Measurements from ENCODE around the gene ZC3HAV1.
"Not testable (repeated sequence)": the region's sequence is repeated elsewhere in the genome, so short reads cannot be mapped to it uniquely, and the experiment has no call there.

The ZC3HAV1 gene

DNA sequence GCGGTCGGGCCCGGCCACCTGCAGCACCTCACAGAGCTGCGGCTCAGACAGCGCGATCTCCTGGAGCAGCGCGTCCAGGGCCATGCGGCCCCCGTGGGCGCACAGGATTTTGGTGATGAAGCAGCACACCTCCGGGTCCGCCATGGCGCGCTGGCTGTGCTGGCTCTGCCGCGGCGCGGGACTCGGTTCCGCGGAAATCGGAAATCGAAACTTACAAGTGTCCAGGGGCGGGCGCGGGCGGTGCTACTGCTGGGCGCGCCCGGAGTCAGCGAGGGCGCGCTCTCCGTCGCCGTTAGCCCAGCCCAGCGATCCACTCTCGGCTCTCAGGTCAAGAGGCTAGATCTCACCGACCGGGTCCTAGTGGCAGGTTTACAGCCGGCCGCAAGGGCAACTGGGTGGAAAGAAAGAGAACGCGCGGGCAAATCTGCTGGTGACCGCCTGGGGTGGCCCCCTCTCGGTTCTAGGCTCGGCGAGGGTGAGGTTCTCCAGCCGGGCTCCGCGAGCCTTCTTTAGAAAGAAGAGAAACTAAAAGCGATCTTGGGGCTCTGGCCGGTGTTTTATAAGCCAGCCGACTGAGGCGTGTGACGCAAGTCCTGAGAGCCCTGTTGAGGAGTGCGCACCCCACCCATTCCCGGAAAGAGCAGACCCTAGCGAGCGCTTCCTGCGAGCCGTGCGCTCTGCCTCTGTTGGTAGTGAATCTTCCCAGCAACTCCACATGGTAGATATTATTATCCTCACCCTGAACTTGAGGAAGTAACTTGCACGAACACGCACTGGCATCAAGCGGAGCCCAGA lies at the start of gene ZC3HAV1:
TSS of gene ZC3HAV1 (minus strand) at position 533 of the 795 bp plus-strand sequence. CDS start at position 144, 389 bp downstream.
- H3K27ac ChIP-seq (ENCODE audit: low read depth, low read length): peak within 1 kb of the TSS; percentile 95
- H3K9ac ChIP-seq (ENCODE audit: low read length): peak within 1 kb of the TSS; percentile 81
- H3K4me3 ChIP-seq (ENCODE audit: low read length): peak within 1 kb of the TSS; percentile 97
- no peaks in the 10 kb centered on the region for H3K27me3 ChIP-seq (ENCODE audit: control insufficient read depth, insufficient read depth, low read length)
- no peaks in the 10 kb centered on the region for H3K36me3 ChIP-seq (ENCODE audit: control insufficient read depth, insufficient read depth, low read length)
- H3K4me1 ChIP-seq (ENCODE audit: control insufficient read depth, insufficient read depth, low read length): peaks cover 3% of the 10 kb centered on the region

DNA sequence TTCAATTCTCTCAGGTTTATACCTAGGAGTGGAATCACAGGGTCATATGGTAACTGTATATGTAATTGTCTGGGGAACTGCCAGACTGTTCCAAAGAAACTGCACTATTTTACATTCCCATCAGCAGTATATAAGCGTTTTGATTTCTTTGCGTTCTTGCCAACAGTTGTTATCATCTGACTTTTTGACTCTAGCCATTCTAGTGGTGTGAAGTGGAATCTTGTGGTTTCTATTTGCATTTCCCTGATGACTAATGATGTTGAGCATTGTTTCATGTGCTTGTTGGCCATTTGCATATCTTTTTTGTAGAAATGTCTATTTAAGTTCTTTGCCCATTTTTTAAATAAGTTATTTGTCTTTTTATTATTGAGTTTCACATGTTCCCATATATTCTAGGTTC lies 44.3 kb upstream of the ZC3HAV1 start:
- Histone ChIP-seq H3K4me1 (ENCODE audit: control insufficient read depth, insufficient read depth, low read length) (no peaks in the 10 kb centered on the region), H3K36me3 (ENCODE audit: control insufficient read depth, insufficient read depth, low read length) (no peaks in the 10 kb centered on the region), H3K9ac (ENCODE audit: low read length) (no peak overlapping the region), H3K27ac (ENCODE audit: low read depth, low read length) (no peak overlapping the region), H3K4me3 (ENCODE audit: low read length) (no peak overlapping the region), H3K27me3 (ENCODE audit: control insufficient read depth, insufficient read depth, low read length) (no peaks in the 10 kb centered on the region)

DNA sequence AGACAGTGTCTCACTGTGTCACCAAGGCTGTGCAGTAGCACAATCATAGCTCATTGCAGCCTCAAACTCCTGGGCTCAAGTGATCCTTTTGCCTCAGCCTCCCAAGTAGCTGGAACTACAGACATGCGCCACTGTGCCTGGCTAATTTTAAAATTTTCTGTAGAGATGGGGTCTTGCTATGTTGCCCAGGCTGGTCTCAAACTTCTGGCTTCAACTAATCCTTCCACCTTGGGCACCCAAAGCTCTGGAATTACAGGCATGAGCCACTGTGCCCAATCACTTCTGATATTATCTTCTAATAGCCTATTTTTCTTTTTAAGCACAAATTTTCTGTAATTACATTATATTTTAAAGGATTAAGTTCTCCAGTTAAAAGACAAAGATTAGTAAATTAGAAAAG lies 42.6 kb upstream of the ZC3HAV1 start:
- Histone ChIP-seq H3K4me3 (ENCODE audit: low read length) (no peak overlapping the region), H3K4me1 (ENCODE audit: control insufficient read depth, insufficient read depth, low read length) (no peaks in the 10 kb centered on the region), H3K27ac (ENCODE audit: low read depth, low read length) (no peak overlapping the region), H3K36me3 (ENCODE audit: control insufficient read depth, insufficient read depth, low read length) (no peaks in the 10 kb centered on the region), H3K9ac (ENCODE audit: low read length) (no peak overlapping the region), H3K27me3 (ENCODE audit: control insufficient read depth, insufficient read depth, low read length) (no peaks in the 10 kb centered on the region)

DNA sequence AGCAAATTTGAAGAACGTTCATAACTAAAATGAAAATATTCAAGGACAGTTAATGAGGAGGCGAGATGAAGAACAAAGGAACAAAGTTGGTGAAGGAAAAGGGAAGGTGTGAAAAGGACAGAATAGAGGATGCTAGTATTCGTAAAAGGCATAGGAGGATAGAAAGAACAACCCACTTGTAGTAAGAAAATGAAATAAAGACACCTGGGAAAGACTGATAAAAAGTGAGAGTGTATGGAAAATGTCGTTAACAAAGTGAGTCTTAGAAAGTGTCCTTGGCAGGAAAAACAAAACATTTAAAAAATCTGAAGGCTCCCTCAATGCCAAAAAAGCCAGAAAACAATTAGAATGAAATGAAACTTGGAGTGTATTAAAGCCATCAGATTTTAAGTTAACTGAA lies 29.6 kb upstream of the ZC3HAV1 start:
- no peak overlapping the region for H3K9ac ChIP-seq (ENCODE audit: low read length)
- no peaks in the 10 kb centered on the region for H3K4me1 ChIP-seq (ENCODE audit: control insufficient read depth, insufficient read depth, low read length)
- no peak overlapping the region for H3K4me3 ChIP-seq (ENCODE audit: low read length)
- H3K27me3 ChIP-seq (ENCODE audit: control insufficient read depth, insufficient read depth, low read length): no peaks in the 10 kb centered on the region
- no peaks in the 10 kb centered on the region for H3K36me3 ChIP-seq (ENCODE audit: control insufficient read depth, insufficient read depth, low read length)
- H3K27ac ChIP-seq (ENCODE audit: low read depth, low read length): no peak overlapping the region

DNA sequence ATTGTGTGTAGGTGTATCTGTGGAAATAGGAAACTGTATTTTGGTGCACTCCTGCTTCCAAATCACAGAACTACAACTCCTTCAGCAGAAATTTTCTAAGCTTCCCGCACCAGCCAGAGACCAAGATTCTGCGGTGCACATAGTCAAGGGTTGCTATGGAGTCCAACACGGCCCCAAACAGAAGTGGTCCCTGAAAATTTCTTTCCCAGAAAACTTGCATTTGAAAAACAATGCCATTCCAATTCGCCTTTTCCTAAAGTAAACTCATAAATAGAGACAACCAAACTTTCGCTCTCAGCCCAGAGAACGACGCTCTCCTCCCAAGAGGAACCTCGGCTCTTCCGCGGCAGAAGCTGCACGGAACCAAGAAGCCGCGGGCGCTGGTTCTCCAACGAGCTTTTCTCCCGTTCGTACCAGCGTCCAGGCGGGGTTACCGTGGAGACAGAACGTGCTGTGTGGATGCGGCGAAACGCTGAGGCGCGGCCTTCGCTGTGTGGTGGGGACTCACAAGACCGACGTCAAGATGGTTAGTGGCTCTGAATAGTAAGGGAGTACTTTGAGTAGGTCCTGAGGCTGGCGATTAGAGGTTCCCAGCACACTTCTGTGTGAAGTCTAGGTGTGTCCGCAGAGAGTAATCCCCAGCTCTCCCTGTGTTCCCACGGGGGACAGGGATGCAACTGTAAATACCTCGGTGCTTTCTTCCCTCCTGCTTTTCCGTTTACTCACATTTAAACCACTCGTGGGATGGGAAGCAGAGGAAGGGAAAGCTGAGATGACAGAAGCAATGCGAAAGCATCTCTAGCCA lies 24.0 kb upstream of the ZC3HAV1 start:
- no peaks in the 10 kb centered on the region for H3K36me3 ChIP-seq (ENCODE audit: control insufficient read depth, insufficient read depth, low read length)
- H3K4me1 ChIP-seq (ENCODE audit: control insufficient read depth, insufficient read depth, low read length): no peaks in the 10 kb centered on the region
- H3K27me3 ChIP-seq (ENCODE audit: control insufficient read depth, insufficient read depth, low read length): no peaks in the 10 kb centered on the region
- peak overlapping the region; percentile 44 for H3K27ac ChIP-seq (ENCODE audit: low read depth, low read length)
- H3K9ac ChIP-seq (ENCODE audit: low read length): no peak overlapping the region
- peak overlapping the region; percentile 72 for H3K4me3 ChIP-seq (ENCODE audit: low read length)

DNA sequence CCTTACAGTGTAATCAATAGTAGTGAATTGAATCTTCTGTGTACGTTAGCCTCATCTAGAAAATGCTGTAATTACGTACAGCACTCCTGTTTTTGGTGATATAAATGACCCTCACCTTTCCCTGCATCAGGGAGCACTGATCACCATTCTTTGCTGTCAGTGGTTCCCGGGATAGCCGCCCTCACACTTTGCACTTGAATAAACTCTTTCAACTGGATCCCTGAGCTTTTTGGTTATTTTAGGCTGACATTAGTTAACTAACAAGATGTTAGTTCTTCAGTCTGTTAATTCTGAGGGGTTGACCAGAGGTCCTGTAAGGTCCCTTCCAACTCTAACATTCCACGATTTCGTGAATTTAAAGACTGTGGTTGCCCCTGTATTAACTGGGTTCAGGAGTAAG lies 23.4 kb upstream of the ZC3HAV1 start:
- Histone ChIP-seq H3K4me1 (ENCODE audit: control insufficient read depth, insufficient read depth, low read length) (no peaks in the 10 kb centered on the region), H3K36me3 (ENCODE audit: control insufficient read depth, insufficient read depth, low read length) (no peaks in the 10 kb centered on the region), H3K27me3 (ENCODE audit: control insufficient read depth, insufficient read depth, low read length) (no peaks in the 10 kb centered on the region), H3K4me3 (ENCODE audit: low read length) (peak overlapping the region; percentile 72), H3K9ac (ENCODE audit: low read length) (no peak overlapping the region), H3K27ac (ENCODE audit: low read depth, low read length) (peak overlapping the region; percentile 44)

DNA sequence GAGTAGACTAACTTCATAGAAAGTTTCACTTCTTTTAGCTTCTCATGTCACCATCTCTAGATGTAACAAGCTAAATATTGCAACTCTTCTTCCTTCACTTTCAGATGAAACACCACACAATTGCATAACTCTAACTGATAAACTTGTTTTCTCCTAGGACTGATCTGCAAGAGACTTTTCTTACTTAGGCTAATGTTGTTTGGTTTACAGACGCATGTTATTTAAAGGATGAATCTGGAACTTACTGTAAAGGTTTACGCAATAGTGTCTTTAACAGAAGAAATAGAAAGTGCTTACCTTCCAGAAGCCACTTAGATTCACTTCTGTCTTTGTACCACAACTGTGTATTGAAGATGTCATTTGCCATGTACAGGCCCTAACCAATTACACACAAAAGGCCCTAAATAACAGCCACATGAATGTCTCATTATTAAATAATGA lies 22.1 kb upstream of the ZC3HAV1 start:
- H3K4me1 ChIP-seq (ENCODE audit: control insufficient read depth, insufficient read depth, low read length): no peaks in the 10 kb centered on the region
- H3K36me3 ChIP-seq (ENCODE audit: control insufficient read depth, insufficient read depth, low read length): no peaks in the 10 kb centered on the region
- no peak overlapping the region for H3K4me3 ChIP-seq (ENCODE audit: low read length)
- H3K27ac ChIP-seq (ENCODE audit: low read depth, low read length): no peak overlapping the region
- H3K9ac ChIP-seq (ENCODE audit: low read length): no peak overlapping the region
- no peaks in the 10 kb centered on the region for H3K27me3 ChIP-seq (ENCODE audit: control insufficient read depth, insufficient read depth, low read length)

DNA sequence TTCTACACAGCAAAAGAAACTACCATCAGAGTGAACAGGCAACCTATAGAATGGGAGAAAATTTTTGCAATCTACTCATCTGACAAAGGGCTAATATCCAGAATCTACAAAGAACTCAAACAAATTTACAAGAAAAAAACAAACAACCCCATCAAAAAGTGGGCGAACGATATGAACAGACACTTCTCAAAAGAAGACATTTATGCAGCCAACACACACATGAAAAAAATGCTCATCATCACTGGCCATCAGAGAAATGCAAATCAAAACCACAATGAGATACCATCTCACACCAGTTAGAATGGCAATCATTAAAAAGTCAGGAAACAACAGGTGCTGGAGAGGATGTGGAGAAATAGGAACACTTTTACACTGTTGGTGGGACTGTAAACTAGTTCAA lies 20.3 kb upstream of the ZC3HAV1 start:
- not testable (repeated sequence) for H3K9ac ChIP-seq (ENCODE audit: low read length); H3K27me3 ChIP-seq (ENCODE audit: control insufficient read depth, insufficient read depth, low read length); H3K27ac ChIP-seq (ENCODE audit: low read depth, low read length); H3K4me3 ChIP-seq (ENCODE audit: low read length); H3K4me1 ChIP-seq (ENCODE audit: control insufficient read depth, insufficient read depth, low read length); H3K36me3 ChIP-seq (ENCODE audit: control insufficient read depth, insufficient read depth, low read length)

DNA sequence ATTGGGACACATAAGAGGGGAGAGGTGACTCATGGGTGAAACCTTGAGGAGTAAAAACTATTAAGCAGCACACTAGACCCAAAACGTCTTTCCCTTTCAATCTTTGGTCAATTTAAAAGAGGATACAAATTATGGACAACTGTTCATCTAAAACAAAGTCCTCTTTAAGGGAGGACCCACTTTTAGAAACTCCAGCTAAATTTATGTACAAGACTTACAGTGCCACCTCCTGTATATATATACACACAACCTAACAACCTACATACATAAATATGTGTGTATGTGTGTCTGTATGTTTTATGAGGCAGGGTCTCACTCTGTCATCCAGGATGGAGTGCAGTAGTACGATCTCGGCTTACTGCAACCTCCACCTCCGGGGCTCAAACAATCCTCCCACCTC lies 18.1 kb upstream of the ZC3HAV1 start:
- no peak overlapping the region for H3K27ac ChIP-seq (ENCODE audit: low read depth, low read length)
- H3K9ac ChIP-seq (ENCODE audit: low read length): no peak overlapping the region
- no peaks in the 10 kb centered on the region for H3K27me3 ChIP-seq (ENCODE audit: control insufficient read depth, insufficient read depth, low read length)
- H3K4me3 ChIP-seq (ENCODE audit: low read length): no peak overlapping the region
- H3K36me3 ChIP-seq (ENCODE audit: control insufficient read depth, insufficient read depth, low read length): no peaks in the 10 kb centered on the region
- H3K4me1 ChIP-seq (ENCODE audit: control insufficient read depth, insufficient read depth, low read length): no peaks in the 10 kb centered on the region

DNA sequence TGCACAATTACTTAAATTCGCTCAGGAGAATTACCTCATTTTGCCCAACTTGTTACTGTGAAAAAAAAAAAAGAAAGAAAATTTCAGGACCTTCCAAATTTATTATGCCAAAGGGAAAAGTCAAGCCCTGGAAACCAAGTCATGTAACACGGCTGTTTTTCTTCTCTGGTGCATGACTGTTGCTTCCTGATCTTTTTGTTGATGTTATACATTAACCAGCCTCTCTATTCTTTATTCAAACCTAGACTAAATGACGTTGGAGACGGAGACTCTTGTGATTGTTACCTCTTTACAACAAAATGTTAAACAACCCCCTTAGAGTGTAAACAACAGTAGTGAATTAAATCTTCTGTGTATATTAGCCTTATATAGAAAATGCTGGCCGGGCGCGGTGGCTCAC lies 16.1 kb upstream of the ZC3HAV1 start:
- no peak overlapping the region for H3K27ac ChIP-seq (ENCODE audit: low read depth, low read length)
- H3K4me3 ChIP-seq (ENCODE audit: low read length): no peak overlapping the region
- no peaks in the 10 kb centered on the region for H3K36me3 ChIP-seq (ENCODE audit: control insufficient read depth, insufficient read depth, low read length)
- H3K27me3 ChIP-seq (ENCODE audit: control insufficient read depth, insufficient read depth, low read length): no peaks in the 10 kb centered on the region
- H3K9ac ChIP-seq (ENCODE audit: low read length): no peak overlapping the region
- no peaks in the 10 kb centered on the region for H3K4me1 ChIP-seq (ENCODE audit: control insufficient read depth, insufficient read depth, low read length)

DNA sequence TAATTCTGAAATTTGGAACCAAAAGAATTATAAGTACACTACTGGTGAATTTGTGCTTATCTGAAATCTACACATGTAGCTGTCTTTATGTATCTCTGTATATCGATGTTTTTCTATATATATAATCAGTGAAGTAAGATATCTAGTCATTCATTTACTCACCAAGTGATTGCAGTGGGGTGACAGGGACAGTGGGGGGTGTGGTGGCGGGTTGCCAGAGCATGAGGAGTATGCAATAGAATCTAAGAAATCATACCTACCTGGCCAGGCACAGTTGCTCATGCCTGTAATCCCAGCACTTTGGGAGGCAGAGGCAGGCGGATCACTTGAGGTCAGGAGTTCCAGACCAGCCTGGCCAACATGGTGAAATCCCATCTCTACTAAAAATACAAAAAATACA lies 15.5 kb upstream of the ZC3HAV1 start:
- H3K4me1 ChIP-seq (ENCODE audit: control insufficient read depth, insufficient read depth, low read length); H3K9ac ChIP-seq (ENCODE audit: low read length); H3K36me3 ChIP-seq (ENCODE audit: control insufficient read depth, insufficient read depth, low read length); H3K27me3 ChIP-seq (ENCODE audit: control insufficient read depth, insufficient read depth, low read length); H3K27ac ChIP-seq (ENCODE audit: low read depth, low read length); H3K4me3 ChIP-seq (ENCODE audit: low read length): not testable (repeated sequence)

DNA sequence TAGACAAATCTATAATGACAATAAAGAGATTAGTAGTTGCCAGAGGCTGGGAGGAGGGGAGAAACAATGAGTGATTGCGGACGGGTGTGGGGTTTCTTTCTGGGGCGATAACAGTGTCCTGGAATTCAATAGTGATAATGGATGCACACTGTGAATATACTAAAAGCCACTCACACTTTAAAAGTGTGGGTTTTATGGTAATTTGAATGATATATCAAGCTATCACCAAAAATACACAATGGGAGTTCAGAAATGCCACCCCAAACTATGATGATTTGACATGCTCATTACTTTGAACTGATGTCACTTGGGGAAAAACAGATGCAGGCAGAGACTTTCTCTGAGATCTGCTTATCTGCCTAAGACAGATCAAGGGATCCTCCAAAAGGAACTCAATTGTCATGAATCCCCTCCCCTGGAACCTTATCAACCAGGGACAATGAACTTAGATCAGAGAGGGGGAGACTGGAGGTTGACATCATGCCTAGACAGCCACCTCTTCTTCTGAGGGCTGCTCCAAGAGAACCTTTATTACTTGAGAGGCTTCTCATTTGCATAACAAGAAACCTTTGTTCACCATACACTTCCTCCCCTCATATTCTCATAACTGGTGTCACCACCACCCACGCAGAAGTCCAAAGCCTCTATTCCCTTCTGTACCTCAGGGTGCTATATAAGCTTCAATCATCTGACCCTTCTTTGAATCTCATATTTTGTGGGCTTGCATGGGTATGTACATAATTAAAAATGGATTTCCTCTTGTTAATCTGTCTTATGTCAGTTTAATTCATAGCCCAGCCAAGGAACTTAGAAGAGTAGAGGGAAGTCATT lies 14.8 kb upstream of the ZC3HAV1 start:
- no peaks in the 10 kb centered on the region for H3K36me3 ChIP-seq (ENCODE audit: control insufficient read depth, insufficient read depth, low read length)
- no peak overlapping the region for H3K4me3 ChIP-seq (ENCODE audit: low read length)
- no peaks in the 10 kb centered on the region for H3K4me1 ChIP-seq (ENCODE audit: control insufficient read depth, insufficient read depth, low read length)
- no peak overlapping the region for H3K27ac ChIP-seq (ENCODE audit: low read depth, low read length)
- no peak overlapping the region for H3K9ac ChIP-seq (ENCODE audit: low read length)
- no peaks in the 10 kb centered on the region for H3K27me3 ChIP-seq (ENCODE audit: control insufficient read depth, insufficient read depth, low read length)

All from rectal smooth muscle tissue (tissue), 1 donor.